ENCODE results near the gene AMZ1.
"Not testable (repeated sequence)": the region's sequence is repeated elsewhere in the genome, so short reads cannot be mapped to it uniquely, and the experiment has no call there.

Gene AMZ1

DNA sequence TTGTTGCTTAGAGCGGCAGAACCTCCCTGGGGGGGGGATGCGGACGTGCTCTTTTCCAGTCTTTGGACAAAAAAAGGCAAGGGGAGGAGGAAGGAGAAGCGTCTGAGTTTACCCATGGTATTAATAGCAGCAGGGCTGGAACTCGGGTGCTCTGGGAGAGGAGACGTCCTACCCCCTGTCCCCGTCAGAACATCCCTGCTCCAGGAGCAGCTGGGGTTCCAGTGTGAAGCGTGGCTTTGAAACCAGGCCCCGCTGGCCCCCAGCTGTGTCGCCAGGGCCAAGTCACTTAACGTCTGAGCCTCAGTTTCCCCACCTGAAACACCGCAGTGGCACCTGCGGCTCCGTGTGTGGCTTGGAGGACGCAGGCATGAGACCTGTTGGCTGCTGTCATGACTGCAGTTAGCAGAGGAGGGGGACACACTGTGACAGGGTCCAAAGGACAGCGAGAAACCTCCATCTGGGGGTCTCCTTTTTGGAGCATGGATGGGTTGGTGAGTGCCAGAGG lies 1.4 kb downstream of the AMZ1 start:
- in situ Hi-C loops (cut with MboI; ENCODE audit: low sequenced_read_pairs), result no loop called here

DNA sequence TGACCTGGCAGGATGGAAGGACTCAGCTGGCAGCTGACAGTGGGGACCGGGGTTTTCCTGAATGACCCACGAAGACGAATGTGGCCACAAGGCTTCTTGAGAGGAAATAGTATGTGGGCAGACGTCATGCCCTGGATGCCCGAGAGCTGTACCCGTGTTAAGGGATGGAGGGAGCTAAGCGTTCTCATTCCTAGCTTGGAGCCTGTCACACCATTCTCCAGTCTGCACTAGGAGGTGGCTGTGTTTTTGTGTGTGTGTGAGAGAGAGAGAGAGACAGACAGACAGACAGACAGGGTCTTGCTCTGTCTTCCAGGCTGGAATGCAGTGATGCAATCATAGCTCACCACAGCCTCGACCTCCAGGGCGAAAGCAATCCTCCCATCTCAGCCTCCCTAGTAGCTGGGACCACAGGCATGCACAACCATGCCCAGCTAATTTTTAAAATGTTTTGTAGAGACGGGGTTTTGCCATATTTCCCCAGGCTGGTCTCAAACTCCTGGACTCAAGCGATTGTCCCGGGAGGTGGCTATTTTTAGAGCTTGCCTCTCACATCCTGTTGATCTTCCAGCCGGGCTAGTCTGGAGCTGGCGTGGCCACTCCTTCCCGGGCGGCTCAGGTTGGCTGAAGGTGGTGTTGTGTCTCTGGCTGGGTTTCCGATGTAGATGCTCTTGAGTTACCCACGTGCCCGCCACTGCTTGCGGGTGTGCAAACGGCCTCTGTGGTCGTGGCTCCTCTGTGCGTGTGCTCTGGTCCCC lies 2.1 kb downstream of the AMZ1 start:
- in situ Hi-C loops (cut with MboI; ENCODE audit: low sequenced_read_pairs), result no loop called here

DNA sequence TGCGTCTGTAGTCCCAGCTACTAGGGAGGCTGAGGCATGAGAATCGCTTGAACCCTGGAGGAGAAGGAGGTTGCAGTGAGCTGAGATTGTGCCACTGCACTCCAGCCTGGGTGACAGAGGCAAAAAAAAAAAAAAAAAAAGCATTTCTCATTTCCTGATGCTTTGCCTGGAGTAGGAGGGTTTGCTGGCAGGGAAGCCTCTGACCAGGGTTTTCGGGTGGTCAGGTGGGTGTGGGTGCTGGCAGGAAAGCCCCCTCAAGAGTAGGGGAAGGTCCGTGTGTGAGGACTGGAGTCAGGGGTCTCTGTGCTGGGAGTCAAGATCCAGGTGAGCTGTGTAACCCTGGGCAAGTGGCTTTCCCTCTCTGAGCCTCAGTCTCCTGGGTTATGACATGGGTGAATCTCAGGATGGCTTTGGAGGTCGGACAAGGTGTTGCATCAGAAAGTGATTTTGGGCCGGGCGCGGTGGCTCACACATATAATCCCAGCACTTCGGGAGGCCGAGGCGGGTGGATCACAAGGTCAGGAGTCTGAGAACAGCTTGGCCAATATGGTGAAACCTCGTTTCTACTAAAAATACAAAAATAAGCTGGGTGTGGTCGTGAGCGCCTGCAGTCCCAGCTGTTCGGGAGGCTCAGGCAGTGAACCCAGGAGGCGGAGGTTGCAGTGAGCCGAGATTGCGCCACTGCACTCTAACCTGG lies 3.2 kb downstream of the AMZ1 start:
- in situ Hi-C loops (cut with MboI; ENCODE audit: low sequenced_read_pairs), result no loop called here

DNA sequence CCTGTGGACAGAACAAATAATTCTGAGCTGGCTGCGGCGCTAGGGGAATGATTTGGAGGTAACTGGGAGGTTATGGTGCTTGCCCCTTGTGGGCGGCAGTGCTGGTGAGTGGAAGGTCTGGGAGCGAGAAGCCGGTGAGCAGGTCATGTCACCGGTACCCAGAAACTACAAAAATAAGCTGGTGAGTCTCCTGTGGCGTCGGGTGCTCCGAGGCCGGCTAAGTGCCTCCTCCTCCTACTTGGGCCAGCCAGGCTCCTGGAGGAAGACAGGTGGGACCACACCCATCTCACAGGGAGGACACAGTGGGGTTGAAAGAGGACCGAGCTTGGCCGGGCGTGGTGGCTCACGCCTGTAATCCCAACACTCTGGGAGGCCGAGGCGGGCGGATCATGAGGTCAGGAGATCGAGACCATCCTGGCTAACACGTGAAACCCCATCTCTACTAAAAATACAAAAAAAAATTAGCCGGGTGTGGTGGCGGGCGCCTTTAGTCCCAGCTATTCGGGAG lies 4.0 kb downstream of the AMZ1 start:
- in situ Hi-C loops (cut with MboI; ENCODE audit: low sequenced_read_pairs), result not testable (repeated sequence)

DNA sequence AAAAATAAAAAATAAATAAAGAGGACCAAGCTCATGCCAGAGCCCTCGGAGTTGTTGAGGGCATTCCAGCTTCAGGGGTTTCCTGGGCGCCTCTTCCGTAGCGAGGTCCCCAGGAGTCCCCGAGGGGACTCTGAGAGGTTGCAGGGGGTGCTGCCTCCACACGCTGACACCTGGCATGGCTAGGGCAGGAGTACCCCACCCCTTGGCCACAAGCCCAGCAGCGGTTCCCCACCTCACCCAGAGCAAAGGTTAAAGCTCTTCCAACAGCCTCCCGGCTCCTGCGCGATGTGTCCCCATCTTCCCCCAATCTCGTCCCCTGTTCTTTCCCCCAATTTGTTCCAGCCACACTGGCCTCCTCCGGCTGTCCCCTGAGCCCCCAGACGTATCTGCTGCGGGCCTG lies 4.5 kb downstream of the AMZ1 start:
- in situ Hi-C loops (cut with MboI; ENCODE audit: low sequenced_read_pairs), result no loop called here

DNA sequence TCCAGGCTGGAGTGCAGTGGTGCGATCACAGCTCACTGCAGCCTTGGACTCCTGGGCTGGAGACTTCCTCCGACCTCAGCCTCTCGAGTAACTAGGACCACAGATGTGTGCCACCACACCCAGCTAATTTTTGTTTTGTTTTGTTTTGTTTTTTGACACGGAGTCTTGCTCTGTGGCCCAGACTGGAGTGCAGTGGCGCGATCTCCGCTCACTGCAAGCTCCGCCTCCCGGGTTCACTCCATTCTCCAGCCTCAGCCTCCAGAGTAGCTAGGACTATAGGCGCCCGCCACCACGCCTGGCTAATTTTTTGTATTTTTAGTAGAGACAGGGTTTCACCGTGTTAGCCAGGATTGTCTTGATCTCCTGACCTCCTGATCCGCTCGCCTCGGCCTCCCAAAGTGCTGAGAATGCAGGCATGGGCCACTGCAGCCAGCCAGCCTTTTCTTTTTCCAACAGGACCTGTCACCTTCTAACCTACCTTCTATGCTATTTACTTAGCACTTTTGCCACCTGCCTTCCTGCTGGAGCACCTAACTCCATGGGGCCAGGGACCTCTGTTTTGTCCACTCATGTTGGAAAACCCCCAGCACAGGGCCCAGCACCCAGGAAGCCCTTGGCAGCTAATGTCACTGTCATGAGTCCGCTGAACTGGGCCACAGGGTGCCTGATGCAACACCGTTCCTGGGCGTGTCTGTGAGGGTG lies 5.6 kb downstream of the AMZ1 start:
- in situ Hi-C loops (cut with MboI; ENCODE audit: low sequenced_read_pairs), result not testable (repeated sequence)

DNA sequence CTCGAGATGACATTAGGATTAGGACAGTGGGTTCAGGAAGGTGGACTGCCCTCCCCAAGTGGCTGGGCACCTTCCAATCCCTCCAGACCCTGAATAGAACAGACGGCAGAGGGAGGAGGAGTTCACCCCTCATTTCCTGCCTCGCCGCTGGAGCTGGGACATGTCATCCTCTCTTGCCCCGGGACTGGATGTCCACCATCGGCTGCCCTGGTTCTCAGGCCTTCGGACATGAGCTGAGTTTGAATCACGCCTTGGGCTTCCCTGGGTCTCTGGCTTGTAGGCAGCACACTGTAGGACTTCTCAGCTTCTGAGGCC lies 6.1 kb downstream of the AMZ1 start:
- in situ Hi-C loops (cut with MboI; ENCODE audit: low sequenced_read_pairs), result not testable (repeated sequence)

DNA sequence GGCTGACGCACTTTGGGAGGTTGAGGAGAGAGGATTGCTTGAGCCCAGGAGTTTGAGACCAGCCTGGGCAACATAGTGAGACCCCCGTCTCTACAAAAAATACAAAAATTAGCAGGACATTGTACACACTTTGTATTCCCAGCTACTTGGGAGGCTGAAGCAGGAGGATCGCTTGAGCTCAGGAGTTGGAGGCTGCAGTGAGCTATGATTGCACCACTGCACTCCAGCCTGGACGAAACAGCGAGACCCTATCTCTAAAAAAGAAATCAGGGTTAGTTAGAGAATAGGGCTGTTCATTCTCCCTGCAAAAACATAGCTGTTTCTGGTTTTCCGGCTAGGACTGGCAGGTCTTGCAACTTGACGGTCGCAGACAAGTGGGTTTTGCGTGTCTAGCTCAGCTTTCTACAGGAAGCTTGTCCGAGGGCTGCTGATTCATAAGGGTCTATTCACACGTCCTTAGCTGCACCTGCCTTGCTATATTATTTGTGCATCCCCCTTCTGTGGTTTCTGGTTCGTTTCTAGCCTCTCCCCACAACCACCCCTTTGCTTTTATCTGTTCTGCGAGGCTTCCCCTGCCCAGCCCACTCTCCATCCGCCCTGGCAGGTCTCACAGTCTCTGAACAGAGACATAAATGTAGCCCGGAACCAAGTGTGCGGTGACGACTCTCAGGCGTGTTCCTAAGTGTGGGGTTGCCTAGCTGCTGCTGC lies 10.7 kb downstream of the AMZ1 start:
- in situ Hi-C loops (cut with MboI; ENCODE audit: low sequenced_read_pairs), result no loop called here

DNA sequence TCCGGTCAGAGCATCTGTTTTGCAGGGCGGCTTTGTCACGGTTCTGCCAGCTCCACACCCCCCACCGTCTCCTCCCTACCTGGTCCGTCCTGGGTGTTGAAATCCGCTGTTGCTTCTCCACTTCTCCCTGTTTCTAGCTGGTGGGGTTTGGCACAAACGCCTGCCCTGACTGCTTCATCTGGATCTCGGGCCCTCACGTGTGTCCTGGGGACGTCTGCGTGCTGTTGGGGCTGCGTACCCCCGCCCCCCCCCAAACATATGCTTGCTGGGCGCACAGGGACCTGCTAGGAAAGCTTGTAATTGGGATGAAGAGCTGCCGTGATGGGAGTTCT lies 11.3 kb downstream of the AMZ1 start:
- in situ Hi-C loops (cut with MboI; ENCODE audit: low sequenced_read_pairs), result no loop called here

DNA sequence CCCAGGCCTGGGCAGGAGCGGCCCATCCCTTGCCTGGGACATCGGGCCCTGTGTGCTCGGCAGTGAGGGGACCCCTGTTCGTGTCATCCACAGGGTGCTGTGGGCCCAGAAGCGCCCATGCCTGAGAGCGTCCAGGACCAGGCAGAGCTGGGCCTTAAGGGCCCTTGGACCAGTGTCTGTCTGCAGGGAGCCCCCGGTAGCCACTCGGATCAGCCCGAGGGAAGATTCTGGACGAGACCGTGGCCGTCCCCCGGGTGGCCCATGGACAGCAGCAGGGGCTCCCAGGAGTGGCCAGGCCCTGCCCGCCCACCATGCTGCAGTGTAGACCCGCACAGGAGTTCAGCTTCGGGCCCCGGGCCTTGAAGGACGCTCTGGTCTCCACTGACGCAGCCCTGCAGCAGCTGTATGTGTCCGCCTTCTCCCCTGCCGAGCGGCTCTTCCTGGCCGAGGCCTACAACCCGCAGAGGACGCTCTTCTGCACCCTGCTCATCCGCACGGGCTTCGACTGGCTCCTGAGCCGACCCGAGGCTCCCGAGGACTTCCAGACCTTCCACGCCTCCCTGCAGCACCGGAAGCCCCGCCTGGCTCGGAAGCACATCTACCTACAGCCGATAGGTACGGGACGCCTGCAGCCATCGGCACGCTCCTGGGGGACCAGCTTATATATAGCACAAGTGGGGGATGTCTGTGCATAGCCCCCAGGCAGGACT lies 12.3 kb downstream of the AMZ1 start:
- in situ Hi-C loops (cut with MboI; ENCODE audit: low sequenced_read_pairs), result no loop called here

DNA sequence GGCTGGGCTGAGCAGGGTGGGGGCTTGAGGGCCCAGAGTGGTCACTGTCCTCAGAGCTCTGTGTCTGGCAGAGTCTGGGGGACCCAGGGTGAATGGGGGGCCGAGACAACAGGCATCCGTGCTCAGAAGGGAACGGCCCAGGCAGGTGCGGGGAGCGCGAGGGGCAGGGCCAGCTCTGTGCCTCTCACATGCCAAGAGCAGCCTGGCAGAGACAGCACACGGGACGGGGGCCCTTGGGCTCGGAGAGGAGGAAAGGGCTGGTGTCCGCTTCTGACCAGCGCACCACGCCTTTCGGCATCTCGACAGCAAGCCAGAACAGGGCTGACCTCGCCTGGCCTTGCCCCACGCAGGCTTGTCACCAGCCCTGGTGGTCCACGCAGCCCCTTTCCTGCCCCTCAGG lies 13.4 kb downstream of the AMZ1 start:
- in situ Hi-C loops (cut with MboI; ENCODE audit: low sequenced_read_pairs), result no loop called here

DNA sequence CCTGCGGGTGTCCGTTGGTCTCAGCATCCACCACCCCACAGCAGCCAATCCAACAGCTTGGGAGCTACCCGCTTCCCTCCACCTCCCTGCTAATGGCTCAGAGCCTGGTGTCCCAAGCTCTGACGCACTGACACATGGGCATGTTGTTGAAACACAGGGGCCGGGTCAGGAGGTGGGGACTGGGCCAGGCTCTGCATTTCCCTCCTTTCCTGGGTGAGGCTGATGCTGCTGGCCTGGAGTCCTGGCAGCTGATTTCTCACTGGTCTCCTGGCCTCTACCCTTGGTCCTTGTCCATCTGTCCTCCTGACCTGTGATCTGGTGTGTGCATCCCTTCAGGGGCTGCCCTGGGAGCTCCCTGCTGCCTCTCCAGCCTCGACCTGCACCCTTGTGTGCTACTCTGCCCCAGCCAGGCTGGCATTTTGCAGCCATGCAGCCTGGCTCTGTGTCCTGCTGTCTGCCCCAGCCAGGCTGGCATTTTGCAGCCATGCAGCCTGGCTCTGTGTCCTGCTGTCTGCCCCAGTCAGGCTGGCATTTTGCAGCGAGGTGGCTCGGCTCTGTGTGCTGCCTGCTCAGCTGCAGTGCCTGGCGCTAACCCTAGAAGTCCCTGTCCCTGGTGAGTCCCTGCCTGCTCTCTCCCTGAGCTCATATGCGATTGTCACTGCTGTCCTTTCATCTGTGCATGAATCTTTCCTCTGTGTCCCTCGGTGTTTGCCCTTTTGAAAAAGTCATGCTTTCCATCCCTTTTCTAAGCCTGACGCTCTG lies 14.0 kb downstream of the AMZ1 start:
- in situ Hi-C loops (cut with MboI; ENCODE audit: low sequenced_read_pairs), result no loop called here

DNA sequence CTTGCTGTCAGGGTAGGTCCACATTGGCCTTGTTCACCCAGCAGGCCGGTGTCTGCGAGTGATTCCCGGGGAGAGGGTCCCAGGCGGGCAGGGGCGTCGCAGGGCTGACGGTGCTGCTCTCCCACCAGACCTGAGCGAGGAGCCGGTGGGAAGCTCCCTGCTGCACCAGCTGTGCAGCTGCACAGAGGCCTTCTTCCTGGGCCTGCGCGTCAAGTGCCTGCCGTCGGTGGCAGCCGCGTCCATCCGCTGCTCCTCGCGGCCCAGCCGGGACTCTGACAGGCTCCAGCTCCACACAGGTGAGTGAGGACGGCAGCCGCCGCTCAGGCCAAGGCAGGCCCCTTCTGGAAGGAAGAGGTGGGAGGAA lies 14.6 kb downstream of the AMZ1 start:
- in situ Hi-C loops (cut with MboI; ENCODE audit: low sequenced_read_pairs), result no loop called here

DNA sequence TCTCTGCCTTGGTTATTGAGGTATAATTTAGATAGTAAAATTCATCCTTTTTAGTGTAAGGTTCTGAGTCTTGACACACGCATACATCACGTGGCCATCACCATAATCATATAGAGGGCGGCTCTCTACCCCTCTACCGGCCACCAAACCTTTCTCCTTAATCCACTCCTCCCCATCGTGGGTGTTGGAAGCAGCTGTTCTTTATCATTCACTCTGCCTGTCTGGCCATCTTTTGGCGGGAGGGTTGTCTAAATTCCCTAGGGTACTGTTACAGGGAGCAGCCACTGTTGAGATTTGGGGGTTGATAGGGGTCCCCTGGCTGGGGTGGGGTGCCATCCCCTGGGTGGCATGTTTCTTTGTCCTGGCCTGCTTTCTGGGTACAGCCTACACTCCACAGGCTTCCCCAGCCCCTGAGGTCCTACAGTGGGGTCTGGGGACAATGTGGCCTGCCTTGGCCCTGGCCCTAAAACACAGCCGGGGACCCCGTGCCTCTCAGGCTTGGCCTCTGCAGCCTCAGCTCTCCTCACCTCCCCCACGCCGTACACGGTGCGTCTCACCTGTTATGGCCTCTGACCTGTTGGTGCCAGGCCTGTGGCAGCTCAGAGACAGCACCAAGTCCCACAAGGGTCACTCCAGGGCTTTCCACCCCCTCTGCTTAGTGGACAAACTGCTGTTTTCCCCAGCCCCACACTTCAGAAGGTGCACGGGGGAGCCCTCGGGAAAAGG lies 17.5 kb downstream of the AMZ1 start:
- in situ Hi-C loops (cut with MboI; ENCODE audit: low sequenced_read_pairs), result no loop called here

DNA sequence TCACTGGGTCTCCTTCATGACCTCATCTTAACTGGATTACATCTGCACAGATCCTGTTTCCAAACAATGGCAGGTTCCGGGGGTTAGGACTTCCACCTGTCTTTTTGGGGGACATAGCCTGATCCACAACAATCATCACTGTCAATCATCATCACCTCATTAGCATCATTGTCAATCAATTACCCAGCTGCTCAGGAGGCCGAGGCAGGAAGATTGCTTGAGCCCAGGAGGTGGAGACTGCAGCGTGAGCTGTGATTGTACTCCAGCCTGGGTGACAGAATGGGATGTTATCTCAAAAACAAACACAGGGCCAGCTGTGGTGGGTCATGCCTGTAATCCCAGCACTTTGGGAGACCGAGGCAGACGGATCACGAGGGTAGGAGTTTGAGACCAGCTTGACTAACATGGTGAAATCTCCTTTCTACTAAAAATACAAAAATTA lies 18.7 kb downstream of the AMZ1 start:
- in situ Hi-C loops (cut with MboI; ENCODE audit: low sequenced_read_pairs), result no loop called here

DNA sequence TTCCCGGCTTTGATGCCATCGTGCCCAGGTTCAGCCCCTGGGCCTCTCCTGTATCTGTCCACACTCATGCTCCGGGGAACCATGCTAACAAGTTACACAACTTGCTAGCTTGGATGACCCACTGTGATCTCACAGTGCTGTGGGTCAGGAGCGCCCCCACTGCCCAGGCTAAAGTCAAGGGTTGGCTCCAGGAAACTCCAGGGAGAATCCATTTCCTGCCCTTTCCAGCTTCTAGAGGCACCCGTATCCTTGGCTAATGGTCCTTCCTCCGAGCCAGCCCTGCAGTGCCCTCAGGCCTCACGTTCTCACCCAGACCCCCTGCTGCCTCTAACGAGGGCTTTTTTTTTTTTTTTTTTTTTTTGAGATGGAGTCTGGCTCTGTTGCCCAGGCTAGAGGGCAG lies 19.5 kb downstream of the AMZ1 start:
- in situ Hi-C loops (cut with MboI; ENCODE audit: low sequenced_read_pairs), result no loop called here

DNA sequence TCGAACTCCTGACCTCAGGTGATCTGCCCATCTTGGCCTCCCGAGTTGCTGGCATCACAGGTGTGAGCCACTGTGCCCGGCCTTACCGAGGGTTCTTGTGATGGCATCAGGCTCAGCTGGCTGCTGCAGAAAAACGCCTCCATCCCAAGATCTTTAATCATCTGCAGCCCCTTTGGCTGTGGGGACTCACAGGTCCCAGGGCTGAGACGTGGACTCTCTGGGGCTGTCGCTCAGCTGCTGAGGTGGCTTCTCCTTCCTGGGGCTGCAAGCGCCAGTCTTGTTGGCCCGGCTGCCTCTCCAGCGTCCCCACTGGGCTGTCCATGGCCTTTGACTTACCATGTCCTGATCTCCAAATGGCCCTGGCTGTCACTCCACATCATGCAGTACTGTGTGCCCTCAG lies 20.0 kb downstream of the AMZ1 start:
- in situ Hi-C loops (cut with MboI; ENCODE audit: low sequenced_read_pairs), result no loop called here

DNA sequence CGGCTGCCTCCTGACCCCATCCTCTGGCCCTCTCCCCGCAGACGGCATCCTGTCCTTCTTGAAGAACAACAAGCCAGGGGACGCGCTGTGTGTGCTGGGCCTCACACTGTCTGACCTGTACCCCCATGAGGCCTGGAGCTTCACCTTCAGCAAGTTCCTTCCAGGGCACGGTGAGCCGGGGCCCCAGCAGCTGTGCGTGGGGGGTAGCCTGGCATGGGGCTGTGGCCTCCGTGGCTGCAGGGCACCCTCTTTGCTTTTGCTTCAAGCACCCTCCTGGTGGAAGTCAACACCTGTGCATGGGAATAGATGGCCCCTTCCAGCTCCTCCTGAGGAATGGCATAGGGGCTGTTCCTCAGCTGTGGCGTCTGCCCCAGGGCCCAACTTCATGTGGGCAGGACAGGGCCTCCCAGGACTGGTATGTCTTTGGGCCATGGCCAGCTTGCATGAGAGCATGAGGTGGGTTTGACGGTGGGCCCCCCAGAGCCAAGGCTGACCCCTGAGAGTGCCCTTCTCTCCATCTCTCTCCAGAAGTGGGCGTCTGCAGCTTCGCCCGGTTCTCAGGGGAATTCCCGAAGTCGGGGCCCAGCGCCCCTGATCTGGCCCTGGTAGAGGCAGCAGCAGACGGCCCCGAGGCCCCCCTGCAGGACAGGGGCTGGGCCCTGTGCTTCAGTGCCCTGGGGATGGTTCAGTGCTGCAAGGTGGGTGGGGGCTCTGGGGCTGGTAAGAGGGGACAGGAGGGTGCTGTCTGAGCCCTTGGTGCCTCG lies 20.7 kb downstream of the AMZ1 start:
- in situ Hi-C loops (cut with MboI; ENCODE audit: low sequenced_read_pairs), result no loop called here

Measured in hTERT RPE-1 (cell line).